T47D (cell line): ENCODE data around the gene KMT2B.
"Not testable (repeated sequence)": the region's sequence is repeated elsewhere in the genome, so short reads cannot be mapped to it uniquely, and the experiment has no call there.

Experiments used
- DNase-seq, 2 experiments: peaks; one replicate each; pipeline versions ENCODE4 v3.0.0 to v3.0.0-alpha.2; 2011 to 2012; ENCODE audit warnings: low read depth in 1 of 2, low spot score in 1 of 2
- JUND ChIP-seq: IDR thresholded peaks from 2 replicates; pipeline ENCODE4 v1.6.1; 2012; ENCODE audit warnings: low read depth
- in situ Hi-C: cut with HindIII; loops from 2 replicates; pipeline ENCODE4 v1.10.0; 2016; ENCODE audit warnings: low sequenced_read_pairs, low pct_unique_long_range_greater_than_20kb

Gene KMT2B

DNA sequence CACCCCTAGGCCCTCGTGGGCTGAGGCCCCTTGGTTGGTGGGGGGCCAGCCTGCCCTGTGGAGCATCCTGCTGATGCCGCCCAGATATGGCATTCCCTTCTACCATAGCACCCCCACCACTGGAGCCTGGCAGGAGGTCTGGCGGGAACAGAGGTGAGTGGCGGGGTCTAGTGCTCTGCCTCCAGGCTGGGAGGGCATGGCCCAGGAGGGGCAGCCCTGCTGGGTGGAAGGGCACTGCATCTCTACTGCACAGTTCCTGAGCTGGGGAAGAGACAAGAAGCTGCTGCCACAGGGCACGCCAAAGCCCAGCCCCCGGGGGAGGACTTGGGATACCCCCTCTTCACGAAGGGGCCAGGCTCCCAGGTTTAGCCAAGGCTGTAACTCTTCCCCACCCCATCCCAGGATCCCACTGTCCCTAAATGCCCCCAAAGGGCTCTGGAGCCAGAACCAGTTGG is 2.4 kb upstream of the KMT2B start:
- no peak for DNase-seq
- in situ Hi-C loops = no loop called here
- TF ChIP-seq JUND = no peak

DNA sequence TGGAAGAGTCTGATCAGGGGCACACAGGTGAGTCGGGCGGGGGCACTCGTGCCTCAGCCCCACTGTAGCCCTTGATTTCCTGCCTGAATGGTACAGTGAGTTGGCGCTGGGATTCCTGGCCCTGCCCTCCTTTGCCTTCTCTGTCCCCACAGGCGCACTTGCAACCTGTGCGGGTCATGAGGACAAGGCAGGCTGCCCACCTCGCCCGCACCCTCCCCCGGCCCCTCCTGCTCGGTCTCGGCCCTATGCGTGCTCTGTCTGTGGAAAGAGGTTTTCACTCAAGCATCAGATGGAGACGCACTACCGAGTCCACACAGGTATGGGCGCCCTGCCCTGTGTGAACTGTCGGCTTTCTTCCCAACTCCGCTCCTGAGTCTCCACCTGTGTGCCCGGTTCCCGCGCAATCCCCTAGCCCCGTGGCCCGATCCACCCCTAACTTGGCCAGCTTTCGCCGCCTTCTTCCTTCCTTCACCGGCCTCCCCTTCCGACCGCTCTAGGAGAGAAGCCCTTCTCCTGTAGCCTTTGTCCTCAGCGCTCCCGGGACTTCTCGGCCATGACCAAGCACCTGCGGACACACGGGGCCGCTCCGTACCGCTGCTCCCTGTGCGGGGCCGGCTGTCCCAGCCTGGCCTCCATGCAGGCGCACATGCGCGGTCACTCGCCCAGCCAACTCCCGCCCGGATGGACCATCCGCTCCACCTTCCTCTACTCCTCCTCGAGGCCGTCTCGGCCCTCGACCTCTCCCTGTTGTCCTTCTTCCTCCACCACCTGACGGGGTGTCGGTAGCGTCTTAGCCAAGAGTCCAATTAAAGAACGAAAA is 1.6 kb upstream of the KMT2B start:
- TF ChIP-seq JUND = no peak
- DNase-seq = no peak
- in situ Hi-C loops = no loop called here

DNA sequence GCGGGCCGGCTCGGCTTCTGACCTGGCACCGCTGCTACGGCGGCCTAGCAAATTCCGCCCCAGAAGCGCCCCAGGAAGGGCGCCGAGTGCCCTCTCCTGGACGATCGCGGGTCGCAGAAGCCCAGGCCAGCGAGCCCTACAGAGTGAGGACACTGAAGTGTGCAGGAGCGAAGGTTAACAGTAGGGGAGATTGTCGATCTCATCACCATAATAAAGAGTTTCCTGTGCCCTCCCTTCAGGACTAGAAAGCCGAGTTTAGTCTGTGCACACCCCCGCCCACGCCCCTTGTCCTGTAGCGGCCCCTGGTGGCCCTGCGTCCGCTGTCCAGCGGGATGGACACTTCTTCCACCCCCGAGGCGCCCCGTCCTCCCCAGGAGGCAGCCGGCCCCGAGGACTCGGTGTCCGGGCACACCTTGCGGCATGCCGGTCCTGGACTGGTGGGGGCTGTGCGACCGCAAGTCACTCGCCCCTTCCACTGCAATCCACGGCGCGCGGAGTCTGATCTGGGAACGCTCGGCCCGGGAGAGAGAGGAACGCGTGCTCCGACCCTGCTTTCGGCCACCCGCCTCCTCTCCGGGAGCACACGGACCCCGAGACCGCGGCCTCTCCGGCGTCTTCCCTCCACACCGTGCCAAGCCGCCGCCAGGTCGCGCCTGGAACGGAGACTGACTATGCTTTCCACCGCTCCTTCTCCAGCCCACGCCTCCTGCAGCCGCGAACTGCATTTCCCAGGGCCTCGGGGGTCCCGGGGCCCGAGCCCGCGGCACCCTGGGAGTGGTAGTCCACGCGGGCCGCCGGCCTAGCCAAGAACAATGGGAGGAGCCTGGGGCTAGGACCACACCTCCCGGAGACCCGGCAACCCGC is 770 bp upstream of the KMT2B start:
- no peak for TF ChIP-seq JUND
- DNase-seq = peak; percentile 84 to 95
- in situ Hi-C loops = no loop called here

- DNase-seq = peak in 1 of 2 experiments; percentile 49
- in situ Hi-C loops = no loop called here
- TF ChIP-seq JUND = no peak
Measured at GRCh38 chr19:35718345-35719041, 690 bp downstream of the KMT2B start.

DNA sequence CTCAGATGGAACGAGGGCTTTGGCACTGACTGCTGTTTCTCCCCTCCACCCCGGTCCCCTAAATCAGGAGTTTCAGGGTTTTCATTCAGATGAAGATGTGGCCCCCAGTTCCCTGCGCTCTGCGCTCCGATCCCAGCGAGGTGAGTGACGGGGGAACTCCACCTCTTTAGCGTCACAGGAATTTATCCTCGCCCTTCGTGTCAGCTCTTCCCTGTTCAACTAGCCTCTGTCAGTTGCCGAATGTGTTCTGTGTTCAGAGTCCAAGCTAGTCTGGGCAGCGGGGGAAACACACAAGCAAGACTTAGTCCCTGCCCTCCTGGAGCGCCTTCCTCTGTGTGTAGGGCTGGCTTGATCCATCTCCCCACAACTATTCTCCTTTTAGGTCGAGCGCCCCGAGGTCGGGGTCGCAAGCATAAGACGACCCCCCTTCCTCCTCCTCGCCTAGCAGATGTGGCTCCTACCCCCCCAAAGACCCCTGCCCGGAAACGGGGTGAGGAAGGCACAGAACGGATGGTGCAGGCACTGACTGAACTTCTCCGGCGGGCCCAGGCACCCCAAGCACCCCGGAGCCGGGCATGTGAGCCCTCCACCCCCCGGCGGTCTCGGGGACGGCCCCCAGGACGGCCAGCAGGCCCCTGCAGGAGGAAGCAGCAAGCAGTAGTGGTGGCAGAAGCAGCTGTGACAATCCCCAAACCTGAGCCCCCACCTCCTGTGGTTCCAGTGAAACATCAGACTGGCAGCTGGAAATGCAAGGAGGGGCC is 1.8 kb downstream of the KMT2B start:
- in situ Hi-C loops = no loop called here
- DNase-seq = no peak
- no peak for TF ChIP-seq JUND

DNA sequence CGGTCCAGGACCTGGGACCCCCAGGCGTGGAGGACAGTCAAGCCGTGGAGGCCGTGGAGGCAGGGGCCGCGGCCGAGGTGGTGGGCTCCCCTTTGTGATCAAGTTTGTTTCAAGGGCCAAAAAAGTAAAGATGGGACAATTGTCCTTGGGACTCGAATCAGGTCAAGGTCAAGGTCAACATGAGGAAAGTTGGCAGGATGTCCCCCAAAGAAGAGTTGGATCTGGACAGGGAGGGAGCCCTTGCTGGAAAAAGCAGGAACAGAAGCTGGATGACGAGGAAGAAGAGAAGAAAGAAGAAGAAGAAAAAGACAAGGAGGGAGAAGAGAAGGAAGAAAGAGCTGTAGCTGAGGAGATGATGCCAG is 2.3 kb downstream of the KMT2B start:
- in situ Hi-C loops = no loop called here
- DNase-seq = no peak
- no peak for TF ChIP-seq JUND

DNA sequence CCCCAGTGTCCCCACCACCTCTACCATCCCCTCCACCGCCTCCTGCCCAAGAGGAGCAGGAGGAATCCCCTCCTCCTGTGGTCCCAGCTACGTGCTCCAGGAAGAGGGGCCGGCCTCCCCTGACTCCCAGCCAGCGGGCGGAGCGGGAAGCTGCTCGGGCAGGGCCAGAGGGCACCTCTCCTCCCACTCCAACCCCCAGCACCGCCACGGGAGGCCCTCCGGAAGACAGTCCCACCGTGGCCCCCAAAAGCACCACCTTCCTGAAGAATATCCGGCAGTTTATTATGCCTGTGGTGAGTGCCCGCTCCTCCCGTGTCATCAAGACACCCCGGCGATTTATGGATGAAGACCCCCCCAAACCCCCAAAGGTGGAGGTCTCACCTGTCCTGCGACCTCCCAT is 2.8 kb downstream of the KMT2B start:
- no peak for DNase-seq
- TF ChIP-seq JUND = no peak
- in situ Hi-C loops = no loop called here

GRCh38 chr19:35721374-35721773 is 3.6 kb downstream of the KMT2B start:
- DNase-seq = no peak
- no peak for TF ChIP-seq JUND
- in situ Hi-C loops = no loop called here

DNA sequence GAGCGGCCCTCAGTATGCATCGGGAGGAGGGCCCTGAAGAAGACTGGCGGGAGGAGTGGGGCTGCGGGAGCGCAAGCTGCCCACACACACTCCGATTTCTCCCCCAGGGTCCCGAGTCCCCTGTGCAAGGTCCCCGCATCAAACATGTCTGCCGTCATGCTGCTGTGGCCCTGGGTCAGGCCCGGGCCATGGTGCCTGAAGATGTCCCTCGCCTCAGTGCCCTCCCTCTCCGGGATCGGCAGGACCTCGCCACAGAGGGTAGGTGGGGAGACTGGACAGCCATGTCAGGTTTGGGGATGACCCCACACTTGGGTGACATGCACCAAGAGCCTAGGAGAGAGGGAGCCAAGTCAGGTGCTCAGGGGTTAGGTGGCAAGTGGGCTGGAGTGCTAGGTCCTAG is 4.7 kb downstream of the KMT2B start:
- TF ChIP-seq JUND = no peak
- no peak for DNase-seq
- in situ Hi-C loops = no loop called here

GRCh38 chr19:35722897-35723296 is 5.1 kb downstream of the KMT2B start:
- no peak for TF ChIP-seq JUND
- no peak for DNase-seq

DNA sequence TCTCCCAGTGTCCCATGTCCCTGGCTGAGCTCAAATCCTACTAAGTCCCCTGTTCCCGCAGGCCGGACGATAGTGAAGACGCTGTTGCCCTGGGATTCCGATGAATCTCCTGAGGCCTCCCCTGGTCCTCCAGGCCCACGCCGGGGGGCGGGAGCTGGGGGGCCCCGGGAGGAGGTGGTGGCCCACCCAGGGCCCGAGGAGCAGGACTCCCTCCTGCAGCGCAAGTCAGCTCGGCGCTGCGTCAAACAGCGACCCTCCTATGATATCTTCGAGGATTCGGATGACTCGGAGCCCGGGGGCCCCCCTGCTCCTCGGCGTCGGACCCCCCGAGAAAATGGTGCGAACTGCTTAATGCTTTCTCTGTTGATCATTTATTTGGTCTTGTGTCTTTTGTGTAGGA is 5.9 kb downstream of the KMT2B start:
- in situ Hi-C loops = no loop called here
- no peak for DNase-seq
- TF ChIP-seq JUND = no peak

More at GRCh38 chr19:35722897-35723296, 5.1 kb downstream of the KMT2B start:
- in situ Hi-C loops = no loop called here

GRCh38 chr19:35724132-35724531 is 6.3 kb downstream of the KMT2B start:
- DNase-seq, in situ Hi-C loops: not testable (repeated sequence)
